ENCODE data around the gene VWA5A.

Gene VWA5A, protein sequence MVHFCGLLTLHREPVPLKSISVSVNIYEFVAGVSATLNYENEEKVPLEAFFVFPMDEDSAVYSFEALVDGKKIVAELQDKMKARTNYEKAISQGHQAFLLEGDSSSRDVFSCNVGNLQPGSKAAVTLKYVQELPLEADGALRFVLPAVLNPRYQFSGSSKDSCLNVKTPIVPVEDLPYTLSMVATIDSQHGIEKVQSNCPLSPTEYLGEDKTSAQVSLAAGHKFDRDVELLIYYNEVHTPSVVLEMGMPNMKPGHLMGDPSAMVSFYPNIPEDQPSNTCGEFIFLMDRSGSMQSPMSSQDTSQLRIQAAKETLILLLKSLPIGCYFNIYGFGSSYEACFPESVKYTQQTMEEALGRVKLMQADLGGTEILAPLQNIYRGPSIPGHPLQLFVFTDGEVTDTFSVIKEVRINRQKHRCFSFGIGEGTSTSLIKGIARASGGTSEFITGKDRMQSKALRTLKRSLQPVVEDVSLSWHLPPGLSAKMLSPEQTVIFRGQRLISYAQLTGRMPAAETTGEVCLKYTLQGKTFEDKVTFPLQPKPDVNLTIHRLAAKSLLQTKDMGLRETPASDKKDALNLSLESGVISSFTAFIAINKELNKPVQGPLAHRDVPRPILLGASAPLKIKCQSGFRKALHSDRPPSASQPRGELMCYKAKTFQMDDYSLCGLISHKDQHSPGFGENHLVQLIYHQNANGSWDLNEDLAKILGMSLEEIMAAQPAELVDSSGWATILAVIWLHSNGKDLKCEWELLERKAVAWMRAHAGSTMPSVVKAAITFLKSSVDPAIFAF

DNA sequence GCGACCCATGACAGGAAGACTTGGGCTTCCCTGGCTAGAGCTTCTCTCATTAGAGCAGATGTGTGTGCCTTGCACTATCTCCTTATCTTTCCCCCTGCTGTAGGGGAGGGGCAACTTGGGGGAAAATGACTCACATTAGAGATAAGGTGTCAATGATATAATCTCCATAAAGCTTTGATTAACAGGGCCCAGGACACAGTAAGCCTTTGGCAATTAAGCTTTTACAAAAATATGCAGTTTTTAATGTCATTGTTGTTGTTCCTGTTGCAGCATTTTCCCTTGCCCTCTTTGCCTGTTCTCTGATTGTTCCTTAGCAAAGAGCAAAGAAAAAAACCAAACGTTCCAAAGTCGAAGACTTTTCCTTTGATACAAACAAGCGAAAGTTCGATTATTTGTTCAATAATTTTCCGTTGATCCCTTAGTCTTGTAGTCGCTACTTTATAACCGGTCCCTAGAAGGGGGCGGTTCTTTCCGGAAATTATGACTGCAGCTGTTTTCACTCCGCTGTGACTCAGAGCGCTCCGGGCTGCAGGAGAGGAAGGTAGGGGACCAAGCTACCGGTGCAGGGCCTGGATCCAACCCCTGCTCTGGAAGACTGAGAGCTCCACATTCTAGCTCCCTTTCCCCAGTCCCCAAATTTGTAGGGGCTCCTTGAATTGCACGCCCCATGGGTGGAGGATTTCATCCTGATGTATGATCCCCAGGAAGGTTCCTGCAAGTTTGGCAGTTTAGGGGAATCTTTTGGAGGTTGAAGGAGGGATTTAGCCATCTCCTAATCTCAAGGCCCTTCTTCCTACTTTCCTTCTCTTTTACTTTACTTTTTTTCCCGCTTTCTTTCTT lies at the start of gene VWA5A:
Gene VWA5A (plus strand): TSS at position 509 of the 840 bp plus-strand sequence. CDS start 2,062 bp downstream, outside the sequence.
- peak; percentile 69 for DNase-seq (ENCODE audit: low spot score)

DNA sequence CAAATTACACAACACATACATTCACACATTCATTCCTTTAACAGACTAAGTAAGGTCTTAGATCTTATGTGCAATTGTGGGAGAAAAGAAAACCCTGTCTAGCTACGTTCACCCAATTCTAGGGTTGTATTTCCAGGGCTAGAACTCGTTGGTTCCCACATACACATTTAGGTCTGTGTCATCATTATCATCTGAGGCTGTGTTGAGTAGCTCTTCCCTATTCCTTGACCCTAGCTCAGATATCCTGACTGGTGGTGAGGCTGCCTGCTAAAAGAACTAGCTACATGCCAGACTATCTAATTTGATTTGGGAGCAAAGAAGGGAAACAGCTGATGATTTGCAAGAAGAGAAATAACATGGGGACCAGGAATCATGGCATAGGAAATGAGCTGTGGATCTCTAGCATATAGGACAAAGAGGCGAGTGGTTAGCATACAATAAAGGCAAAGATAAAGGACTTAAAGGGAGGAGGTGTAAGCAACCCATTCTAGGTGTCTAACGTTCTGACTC lies 46.6 kb upstream of the VWA5A start:
- DNase-seq (ENCODE audit: low spot score), result no peak

DNA sequence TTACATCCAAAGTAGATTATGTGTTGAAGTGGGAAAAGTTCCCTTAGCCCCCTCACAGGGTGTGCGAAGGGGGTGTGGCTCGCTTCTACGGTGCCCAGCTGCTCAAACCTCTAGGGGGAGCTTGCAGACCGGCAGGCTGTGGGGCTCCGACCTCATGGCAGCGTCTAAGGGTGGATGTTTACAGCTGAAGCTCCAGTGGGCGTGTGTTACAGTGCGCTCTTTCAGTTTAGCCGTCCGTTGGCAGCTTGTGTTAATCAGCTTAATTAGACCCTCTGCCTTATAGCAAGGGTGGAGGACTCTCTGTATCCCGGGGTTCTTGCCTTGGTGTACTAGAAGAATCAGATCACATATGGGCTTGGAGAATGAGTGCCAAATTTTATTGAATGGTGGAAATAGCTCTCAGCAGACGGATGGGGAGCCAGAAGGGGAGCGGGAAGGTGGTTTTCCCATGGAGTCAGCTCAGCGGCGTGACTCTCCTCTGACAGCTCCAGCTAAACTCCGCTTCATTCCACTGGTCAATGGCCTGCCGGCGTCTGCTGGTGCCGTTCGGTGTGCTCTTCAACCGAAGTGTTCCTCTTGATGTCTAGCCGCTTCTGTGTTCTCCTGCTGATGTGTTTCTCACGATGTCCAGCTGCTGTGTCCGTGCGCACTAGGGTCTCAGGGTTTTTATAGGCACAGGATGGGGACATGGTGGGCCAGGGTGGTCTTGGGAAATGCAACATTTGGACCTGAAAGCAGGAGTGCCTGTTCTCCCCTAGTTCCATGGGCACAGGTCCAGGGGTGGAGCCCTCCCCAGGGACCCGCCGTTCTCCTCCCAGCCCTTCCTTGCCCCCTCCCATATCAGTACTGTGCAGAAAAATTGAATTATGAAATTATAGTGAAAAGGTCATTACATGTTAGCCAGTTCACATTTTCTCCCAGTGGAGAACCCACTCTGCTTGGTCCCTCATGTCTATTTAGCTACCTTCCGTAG lies 45.5 kb upstream of the VWA5A start:
- DNase-seq (ENCODE audit: low spot score), result no peak

DNA sequence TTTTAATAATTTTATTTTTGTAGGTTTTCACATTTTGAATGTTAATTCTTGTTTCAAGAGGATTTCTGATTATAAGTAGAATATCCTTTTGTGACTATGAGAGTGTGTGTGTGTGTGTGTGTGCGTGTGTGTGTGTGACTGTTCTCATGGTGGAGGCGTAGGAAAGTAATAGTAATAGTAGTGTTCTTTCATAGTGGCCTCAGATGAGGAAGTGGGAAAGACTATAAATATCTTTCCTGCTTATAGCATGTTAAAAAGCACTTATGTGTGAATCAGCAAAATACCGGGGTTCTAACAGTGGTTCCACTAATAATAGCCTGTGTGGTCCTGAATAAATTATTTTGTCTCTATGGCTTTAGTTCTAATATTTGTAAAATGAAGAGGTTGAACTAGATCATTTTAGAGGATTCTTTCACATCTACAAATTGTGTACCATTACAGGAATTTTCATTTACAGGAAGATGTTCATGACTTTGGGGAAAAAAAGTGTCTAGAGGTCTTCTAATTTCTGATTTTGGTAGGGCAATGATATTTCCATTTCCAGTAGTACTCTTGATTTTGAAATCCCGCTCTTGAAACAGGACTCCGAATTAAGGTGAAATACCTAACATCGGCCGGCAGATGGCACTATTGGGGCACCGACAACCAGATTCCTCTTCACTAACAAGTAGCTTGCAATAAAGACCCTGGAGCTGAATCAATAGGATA lies 44.2 kb upstream of the VWA5A start:
- DNase-seq (ENCODE audit: low spot score), result peak; percentile 46

DNA sequence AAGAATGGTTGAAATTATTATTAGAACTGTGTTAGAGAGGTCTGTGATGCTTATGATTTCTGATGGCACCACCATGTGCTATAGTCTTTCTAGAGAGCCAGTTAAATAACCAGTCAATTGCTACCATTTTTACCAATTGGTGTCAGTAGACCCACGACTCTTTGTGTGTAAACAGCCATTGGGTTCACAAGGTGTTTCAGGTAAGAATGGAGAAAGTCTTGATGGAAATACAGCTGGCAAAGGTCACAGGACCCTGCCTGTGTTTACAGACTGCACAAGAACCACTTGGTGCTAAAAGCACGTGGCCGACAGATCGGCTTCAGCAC lies 43.7 kb upstream of the VWA5A start:
- DNase-seq (ENCODE audit: low spot score), result no peak

DNA sequence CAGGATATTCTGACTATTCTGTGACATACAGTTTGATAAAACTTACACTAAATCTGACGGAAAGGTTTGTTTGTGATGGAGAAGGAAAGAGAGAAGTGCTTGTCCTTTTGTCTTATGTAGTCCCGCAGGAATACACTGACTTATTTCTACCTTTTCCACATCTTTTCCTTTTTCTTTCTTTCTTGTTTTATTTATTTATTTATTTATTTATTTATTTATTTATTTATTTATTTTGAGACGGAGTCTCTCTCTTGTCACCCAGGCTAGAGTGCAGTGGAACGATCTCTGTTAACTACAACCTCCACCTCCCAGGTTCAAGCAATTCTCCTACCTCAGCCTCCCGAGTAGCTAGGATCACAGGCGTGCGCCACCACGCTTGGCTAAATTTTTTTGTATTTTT lies 43.1 kb upstream of the VWA5A start:
- DNase-seq (ENCODE audit: low spot score), result no peak

DNA sequence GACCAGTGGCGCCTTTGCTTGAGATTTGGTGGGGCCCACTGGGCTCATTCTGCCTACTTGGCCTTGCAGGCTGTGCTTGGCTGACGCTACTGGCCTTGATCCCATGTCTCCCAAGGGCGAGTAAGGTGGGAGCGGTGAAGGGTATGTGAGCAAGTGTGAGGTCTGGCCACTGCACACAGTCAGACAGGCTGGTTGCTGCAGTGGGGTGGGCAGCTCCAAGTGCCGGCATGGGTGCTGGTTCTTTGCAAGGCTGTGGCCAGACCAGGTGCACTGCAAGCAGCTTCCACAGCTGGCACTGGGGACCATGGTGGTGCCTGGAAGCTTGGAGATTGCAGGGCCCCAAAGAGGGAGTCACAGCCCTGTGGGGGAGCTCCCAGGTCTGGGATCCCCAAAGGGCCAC lies 40.7 kb upstream of the VWA5A start:
- no peak for DNase-seq (ENCODE audit: low spot score)

DNA sequence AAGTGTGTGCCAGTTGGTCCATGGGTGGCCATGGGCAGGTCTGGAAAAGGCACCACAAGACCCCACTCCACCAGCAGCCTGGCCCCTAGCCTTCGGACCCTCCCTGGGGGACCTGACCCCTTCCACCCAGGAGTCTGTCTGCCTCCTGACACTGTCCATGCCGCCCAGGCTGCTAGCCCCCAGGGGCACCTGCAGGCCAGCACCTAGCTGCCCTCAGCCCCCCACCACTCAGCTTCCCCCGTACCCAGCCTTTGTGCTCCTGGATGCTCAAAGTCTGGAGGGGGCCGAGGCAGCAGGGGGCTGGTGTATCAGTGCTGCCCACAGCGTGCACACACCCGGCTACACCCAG lies 39.8 kb upstream of the VWA5A start:
- DNase-seq (ENCODE audit: low spot score), result no peak

DNA sequence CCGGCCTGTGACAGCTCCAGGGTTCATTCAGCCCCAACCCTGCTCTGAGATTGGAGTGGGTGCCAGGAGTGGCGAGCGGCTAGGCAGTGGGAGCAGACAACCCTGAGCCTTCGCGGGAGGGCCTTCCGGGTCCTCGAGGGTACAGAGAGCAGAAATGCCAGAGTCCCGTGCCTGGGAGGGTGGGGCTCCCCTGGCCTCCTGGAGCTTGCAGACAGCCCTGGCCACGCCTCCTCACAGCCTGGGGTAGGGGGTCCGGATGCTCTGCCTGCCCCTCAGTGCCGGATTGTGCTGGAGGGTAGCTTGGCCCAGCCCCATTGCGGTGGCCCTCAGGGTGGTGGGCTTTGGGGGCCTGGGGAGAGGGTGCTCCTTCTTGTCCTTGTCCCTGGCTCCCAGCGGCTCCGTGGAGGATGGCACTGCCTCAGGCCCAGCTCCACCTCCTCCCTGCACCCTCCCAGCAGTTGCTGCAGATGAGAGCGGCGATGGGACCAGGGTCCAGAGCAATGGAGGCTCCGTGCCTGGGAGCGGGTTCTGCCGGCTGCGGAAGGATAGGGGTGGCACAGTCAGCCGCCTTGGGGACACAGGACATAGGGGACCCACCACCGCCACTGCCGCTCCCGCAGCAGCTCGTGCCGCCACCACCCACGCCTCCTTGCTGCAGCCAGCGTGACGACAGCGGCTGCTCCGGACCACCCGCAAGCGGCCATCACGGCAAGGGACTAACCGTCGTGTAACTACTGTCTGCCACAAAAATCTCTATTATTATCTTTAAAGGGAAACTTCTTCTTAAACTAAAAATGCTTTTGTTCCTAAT lies 39.2 kb upstream of the VWA5A start:
- peak; percentile 18 for DNase-seq (ENCODE audit: low spot score)

DNA sequence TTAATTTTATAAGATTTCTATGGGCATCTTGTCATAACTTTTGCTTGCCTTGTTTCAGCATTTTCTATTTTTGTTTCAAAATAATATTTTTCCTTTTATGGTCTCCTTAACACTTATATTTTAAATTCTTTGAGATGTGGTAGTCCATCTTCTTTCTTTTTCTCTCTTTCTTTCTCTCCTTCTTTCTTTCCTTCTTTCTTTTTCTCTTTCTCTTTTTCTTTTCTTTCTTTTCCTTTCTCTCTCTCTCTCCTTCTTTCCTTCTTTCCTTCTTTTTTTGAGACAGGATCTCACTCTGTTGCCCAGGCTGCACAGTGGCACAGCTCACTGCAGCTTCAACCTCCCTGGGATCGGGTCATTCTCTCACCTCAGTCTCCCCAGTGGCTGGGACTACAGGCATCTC lies 38.0 kb upstream of the VWA5A start:
- DNase-seq (ENCODE audit: low spot score), result no peak

DNA sequence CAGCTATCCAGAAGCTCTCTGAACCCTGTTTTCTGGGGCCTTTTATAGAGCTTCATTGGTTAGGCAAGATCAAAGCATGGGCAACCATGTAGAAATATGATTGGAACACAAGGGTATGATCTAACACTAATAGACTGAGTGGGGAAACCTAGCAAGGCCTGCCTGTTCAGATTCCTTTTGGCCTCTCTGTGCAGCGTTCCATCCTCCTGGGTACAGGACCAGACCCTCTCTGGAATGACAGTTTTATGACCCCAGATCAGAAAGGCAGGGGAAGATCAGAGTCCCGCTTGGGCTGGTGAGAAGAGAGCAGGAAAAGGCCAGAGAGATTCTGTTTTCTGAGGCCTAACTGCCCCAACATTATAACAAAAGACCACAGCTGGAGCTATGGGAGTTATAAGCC lies 36.7 kb upstream of the VWA5A start:
- DNase-seq (ENCODE audit: low spot score), result no peak

DNA sequence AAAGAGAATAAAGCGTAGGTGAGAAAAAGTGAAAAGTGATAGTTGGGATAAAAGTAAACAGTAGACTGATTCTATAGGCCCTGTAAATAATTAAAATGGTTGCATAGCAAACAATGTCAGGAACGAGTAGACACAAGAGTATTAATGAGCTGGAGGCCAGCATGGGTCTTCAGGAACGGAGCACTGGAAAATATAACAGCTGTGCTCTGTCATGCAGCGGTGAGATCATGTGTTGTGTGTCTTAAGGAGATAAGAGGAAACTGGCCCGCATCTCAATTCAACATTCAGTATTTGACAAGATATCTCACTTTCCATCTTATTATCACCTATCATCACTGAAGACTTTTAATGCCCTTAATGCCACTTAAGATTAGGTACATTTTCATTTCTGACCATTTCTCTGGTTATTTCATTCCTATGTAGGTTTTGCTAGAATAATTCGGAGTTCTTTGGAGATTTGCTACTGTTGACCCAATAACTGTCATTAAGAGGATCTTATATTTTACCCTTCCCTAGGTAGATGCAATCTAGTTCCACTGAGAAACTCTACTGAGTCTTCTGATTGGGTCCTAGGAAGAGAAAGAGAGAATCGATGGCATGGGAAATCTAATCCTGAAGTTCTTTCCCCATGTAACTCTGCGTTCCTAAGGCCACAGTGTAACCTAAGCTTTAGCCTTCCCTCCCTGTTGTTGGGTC lies 35.5 kb upstream of the VWA5A start:
- no peak for DNase-seq (ENCODE audit: low spot score)

DNA sequence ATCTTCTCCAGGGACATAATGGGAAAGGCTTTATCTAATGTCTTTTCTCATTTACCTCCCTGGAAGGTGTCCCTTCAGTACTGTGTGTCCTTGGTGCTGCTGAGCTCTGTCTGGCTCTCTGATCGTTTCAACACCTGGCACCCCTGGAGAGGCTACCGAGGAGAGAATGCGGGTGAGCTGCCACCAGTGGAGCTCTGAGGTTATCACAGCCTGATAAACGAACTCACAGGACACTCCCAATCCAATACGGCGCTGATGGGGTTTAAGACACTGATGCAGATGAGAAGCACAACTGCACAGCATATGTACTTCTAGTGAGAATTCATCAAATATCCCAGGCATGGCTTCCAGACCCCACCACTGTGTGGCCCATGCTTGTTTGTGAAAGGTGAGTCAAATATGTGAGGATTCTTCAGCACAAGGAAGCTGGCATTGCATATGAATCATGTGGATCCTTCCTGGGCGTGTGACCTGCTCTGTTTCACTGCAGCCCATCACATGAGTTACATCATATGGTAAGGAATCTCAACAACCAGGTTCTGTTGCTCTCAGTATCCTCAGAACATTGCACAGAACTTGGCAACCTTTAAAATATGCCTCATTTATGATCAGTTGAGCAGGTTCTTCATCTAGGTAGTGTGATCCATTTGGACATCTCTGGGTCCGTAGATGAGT lies 34.8 kb upstream of the VWA5A start:
- no peak for DNase-seq (ENCODE audit: low spot score)

DNA sequence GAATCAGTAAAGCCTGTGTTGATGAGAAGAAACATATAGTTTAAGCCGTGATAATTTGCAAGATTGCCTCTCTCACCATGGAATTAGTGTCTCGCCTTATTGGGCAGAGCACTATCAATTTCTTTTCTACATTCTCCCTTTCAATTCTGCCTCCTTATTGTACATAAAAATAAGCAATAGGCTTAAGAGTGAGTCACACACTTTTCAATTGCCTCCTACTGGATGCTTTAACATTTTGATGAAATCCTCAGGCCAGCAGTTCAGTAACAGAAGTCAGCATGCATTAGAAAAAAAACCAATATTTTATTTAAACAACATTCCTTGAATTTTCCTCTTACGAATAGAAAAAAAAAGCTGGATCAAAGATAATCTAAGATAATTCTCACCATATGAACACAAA lies 33.8 kb upstream of the VWA5A start:
- DNase-seq (ENCODE audit: low spot score), result no peak

DNA sequence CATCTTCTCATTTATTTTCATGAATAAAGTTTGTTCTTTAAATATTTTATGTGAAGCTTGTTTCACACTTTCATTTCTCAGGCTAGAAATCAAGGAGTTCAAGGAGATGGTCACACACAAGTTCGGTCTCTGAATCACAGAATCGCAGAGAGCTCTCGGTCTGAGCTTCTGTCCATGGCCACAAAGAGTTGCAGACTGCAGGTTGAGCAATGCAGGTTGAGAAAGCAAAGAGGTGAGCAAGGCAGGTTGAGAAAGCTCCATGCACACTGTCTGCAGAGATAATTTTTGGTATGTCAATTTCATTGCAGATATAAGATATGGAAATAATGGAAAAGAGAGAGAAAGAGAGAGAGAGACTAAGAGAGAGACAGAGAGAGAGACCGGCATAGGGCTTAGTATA lies 32.9 kb upstream of the VWA5A start:
- DNase-seq (ENCODE audit: low spot score), result no peak

DNA sequence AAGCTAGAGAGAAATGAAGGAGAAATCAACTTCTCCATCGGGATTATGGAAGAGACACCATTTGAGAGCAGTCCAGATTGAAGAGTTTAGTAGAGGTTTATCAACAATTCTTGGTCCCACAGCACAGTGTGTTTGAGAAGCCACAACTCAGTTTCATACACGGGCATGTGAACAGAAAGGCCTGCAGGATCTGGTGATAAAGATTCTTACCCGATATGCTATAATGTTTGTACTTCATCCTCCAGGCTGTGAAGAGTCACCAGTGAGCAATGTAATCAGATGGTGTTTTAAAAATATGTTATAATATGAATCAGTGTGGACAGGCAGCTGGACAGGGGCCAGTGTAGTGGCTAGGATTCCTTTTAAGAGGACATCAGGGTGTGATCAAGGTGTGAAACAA lies 29.7 kb upstream of the VWA5A start:
- no peak for DNase-seq (ENCODE audit: low spot score)

DNA sequence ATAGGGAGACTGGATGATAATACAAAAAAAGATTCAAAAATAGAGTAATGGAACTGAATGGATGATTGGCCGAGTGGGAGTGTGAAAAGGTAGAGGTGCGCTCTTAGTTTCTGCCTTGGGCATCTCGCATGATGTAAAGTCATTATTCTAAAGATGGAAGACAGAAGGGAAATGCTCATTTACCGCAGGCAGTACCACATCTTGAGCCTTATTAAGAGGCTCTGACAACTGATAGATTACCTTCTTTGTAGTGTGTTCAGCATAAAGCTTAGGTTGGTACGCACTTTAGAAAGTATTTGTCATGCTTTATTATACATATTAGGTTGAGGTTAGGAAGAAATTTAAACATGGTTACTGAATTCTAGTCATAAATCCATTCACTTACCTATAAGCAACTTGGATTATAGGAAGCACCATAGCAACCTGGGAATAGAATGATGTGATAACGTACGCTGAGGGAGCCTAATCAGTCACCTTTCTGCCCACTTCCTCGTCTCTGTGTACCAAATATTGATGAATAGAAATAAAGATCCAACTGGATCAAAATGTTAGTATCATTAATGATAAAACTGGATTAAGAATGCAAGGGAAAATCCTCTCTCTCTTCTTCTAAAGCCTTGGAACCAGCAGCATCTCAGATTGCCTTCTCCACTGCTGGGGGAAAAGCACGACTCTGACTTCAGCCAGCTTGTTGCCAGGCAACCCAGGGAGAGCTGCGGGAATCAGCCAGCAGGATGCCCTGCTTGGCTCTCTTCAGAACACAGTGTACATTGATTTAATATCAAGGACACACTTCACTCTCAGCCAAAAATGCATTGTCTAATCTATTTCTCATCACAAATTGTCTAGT lies 29.0 kb upstream of the VWA5A start:
- DNase-seq (ENCODE audit: low spot score), result no peak

DNA sequence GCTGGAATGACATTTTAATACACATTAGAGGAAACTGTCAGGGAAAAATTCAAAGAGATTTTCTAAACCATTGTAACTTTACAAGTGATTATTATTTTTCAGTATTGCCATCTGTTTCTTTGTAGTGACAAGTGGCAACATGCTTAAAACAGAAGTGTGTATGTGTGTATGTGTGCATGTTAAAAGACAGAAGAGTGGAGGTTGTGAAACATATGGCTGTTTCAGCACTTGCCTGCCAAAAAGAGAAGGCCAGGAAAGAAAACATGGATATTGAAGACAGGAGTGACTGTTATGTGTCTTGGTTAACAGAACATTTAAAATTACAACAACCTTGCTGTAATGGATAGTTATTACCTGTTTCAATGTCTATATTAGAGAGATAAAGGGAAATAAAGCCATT lies 24.3 kb upstream of the VWA5A start:
- no peak for DNase-seq (ENCODE audit: low spot score)

Measured in hepatic stellate cell (primary cell).